Right forelimb (tissue), 1 donor: Measurements from ENCODE around the gene KRT75.

Experiments used
- DNase-seq: peaks from one replicate; pipeline ENCODE4 v3.0.0-alpha.2; 2018

Gene KRT75

DNA sequence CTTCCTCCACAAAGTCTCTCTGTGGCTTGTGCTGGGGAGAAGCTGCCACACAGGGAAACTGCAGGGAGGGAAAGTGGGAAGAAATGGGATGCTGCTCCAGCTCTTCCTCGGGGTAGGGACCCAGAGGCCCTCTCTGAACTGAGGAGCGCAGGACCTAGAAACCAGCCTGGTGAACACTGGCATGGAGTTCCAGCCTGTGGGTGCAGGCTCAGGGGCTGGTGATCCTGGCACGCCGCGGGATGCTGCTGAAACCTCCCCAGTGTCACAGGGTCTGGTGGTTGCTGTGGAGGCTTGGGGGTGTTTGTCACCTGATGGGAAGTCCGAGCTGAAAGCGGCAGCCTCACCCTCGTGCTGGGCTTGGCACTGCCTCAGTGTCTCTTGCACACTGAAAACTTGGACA is 5.2 kb upstream of the KRT75 start:
- no peak for DNase-seq

DNA sequence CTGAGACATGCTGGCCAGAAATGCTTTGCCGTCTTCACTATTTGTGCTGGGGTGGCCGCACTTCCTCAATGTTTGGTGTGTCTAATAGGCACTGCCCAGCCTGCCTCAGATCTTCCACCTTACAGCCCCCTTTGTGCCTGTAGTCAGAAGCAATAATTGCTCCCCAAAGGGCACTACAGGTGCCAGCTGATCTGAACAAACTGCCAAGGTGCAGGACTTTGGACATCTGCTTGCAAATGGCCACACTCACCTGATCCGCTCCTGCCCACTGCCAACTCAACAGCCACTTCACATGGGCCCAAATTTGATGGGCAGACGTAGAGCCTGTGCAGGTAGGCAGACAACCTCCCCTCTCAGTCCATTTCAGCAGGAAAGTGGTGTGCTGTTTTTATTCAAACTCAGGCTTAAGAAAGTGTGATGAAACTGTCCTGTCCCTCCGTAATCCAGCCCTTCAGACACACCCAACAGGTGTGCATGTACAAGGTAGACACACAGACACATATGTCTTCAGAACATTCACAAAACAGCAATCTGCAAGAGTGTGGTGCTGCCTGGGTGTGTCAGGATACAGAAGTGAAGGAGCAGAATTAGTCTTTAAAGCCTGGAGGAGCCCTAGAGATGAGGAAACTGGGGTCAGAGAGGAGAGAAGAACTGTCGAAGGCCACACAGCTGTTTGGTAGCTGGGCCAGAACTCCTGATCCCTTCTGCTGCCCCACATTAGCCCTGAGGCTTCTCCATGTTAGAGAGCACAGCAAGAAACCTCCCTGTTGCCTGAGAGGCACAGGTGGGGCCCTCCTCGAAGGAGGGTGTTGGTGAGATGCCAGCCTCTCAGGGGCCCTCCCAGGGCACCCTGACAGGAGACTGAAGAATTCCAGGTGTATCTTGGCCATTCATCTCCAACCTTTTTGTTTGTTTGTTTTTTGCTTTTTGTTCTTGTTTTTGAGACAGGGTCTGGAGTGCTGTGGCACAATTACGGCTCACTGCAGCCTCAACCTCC is 4.4 kb upstream of the KRT75 start:
- no peak for DNase-seq

DNA sequence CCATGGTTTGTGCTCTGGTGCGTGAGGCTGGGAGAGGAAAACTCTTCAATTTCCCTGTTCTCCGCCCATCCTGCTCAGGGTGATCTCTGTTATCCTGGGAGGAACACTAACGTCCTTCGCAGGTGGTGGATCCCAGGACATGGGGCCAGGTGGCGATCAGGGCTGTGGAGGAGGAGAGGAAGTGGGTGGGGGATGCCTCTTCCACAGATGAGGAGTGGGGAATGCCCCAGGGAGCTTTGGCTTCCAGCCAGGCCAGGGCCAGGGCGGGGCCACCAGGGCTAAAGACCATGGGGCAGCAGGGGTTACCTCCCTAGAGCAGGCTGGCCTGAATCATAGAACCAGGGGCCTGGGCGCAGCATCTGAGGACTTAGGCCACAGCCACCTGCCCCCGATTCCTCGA is 3.3 kb upstream of the KRT75 start:
- DNase-seq: no peak

DNA sequence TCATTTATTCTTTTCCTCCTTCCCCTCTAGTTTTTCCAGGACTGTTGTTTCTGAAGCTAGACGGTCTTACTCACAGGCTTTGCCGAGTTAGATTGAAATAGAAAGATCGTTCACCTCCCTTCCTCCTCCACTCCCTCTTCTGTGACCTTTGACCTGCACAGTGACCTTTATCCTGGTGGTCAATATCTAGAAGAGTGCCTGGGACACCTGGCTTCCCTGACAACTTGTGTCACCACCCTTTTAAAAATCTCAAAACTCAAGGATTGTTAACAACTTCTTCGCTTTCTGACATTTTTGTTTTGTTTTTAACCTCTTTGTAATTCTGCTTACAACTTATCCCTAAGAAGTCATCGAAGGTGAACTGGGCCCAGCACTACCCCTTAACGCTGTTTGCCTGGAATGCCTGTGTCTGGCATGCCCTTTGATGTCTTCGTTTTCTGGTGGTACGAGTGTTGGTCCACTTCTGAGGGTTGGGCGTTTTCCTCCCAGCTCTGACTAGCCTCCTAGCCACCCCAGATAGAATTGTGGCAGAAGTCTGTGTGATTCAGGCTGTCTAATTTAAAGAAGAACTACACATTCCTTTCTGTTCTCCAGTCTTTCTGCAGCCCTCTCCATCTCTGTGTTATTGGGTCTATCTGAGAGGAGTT is 2.8 kb upstream of the KRT75 start:
- no peak for DNase-seq

DNA sequence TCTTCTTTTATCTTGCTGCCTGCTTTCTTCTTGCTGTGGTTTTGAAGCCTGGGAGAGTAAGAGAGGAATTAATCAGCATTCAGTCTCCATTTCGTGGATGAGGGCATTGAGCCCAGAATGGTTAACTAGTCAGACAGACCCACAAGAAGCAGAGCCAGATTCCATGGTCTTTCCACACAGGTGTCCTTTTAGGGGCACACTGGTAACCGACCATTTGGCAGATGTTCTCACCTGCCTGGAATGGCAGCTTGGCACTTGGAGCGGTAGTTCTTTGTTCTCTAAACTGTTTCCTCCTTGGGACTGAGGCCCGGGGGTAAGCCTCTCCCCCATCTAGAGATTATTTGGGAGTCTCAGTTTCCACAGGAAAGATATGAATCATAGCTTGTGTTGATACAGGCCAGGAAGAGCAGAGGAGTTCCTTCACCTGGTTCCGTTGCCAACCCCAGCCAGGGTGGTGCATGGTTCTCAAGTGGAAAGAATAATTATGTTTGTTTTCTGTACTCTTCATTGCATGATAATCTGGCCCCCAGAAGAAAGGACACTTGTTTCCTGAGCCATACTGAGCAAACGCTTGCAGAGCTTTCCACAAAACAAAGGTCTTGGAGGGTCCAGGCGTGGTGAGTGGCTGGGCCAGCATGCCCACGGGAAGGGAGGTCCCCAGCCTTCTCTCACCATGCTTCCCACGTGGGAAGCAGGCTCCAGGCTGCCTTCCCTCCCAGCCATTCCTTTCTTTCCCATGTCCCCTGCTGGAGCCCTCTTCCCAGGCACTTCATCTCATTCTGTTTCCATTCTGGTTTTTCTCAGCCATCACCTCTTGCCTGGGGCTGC is 2.0 kb upstream of the KRT75 start:
- no peak for DNase-seq

DNA sequence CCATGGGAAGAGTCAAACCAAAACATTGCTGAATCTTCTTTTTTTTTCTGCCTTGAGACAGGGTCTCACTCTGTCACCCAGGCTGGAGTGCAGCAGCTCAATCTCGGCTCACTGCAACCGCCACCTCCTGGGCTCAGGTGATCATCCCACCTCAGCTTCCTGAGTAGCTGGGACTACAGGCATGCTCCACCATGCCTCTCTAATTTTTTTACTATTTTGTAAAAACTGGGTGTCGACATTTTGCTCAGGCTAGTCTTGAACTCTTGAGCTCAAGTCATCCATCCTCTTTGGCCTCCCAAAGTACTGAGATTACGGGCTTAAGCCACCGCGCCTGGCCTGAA is 1.5 kb upstream of the KRT75 start:
- no peak for DNase-seq

DNA sequence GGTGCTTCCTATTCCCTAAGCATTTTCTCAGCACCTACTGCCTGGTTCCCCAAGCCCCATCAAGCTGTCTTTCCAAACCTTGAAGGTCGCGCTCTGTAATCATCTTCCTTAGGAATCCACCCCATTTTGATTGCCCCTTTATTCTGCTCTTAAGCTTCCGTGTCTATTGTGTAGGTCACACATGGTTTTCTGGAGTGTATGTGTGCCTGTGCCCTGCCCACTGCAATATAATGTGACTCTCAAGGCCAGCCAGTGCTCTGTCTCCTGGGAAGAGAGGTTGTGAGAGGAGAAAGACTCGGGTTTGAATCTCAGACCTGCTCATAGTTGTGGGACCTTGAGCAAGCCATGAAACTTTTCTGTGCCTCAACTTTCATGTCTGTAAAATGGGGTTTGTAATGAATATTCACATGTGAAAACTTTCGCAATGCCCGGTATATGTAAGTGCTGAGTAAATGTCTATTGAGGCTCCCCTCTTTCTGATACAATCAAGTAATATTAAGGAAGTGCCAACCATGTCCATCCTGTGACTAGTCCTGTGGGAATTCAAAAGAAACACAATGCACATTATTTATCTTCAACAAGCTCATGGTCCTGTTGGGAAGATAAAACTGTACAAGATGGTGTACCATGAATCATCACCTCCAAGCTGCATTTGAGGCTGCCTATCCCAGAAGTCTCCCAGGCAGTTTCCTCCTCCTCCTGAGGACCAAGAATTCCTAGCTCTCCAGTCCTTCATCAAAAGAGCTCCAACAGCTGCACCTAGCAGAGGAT is 774 bp upstream of the KRT75 start:
- DNase-seq: no peak

DNA sequence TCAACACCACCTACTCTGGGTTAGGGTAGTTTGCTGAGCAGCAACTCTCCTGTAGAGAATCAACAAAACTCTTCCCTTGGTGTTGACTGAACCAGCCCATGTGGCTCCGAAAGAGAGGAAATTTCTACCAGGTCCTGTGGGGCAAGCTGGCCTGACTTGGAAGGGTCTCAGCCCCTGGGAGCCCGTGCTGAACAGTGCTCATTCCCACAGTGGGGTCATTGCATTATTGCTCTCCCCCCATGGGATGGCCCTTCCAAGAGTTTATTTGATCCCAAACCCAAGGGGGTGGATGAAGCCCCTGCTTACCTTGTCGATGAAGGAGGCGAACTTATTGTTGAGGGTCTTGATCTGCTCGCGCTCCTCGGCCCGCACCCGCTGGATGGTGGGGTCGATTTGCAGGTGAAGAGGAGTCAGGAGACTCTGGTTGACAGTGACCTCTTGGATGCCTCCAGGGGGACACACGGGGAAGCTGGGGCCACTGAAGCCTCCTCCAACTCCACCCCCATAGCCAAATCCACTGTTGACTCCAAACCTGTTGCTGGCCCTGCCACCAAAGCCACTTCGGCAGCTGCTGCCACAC is 580 bp downstream of the KRT75 start:
- no peak for DNase-seq

DNA sequence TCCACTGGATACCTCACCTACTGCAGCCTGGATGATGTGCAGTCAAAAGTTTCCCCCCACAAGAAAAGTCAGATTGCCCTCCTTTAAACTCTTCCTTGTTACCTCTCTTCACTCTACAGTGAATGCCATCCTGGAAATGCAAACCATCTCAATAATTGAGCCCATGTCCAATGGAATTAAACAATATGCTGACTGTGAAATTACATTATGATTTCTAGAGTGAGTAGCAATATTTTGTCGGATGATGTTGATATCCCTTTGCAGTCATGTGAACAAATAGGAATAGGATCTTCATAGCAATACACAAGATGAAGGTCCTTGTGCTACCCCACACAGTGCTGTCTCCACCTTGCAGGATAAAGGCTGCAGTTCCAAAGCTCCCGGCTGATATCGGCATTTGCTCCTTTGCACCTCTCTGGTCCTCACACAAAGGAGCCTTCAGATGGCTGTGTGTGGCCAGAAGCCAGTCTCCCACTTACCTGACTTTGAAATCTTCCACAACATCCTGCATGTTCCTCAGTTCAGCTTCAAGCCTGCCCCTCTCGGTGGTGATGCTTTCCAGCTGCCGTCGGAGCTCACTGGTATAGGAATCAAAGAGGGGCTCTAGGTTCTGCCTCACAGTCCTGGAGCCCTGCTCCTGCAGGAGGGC is 1.5 kb downstream of the KRT75 start:
- no peak for DNase-seq

DNA sequence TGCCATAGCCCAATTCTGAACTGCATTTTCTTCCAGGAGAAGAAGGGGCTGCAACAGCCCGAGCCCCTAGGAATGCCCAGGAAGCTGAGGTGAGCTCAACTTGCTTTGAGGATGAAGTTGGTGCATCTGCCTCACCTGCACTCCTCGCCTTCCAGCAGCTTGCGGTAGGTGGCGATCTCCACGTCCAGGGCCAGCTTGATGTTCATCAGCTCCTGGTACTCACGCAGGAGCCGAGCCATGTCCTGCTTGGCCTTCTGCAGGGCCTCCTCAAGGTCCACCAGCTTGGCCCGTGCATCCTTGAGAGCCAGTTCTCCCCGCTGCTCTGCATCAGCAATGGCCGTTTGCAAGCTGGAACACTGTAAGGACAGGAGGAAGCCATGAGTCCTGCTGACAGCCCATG is 6.0 kb downstream of the KRT75 start:
- no peak for DNase-seq

DNA sequence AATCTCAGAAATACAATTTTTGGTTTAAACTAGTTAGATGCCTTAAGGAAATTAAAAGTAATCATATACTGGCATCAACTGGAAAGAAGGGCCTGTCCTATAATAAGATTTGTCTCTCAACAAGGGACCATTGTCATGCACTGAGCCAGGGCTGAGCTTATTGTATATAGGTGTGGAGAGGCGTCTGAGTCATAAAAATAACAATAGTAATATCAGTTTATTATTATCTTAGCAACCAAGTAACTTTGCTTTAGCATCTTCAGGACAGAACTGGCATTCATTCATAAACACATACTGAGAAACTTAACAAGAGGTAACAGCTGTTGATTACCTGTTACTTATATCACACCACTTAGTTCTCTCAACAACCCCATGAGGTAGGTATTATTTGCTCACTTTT is 7.1 kb downstream of the KRT75 start:
- no peak for DNase-seq

DNA sequence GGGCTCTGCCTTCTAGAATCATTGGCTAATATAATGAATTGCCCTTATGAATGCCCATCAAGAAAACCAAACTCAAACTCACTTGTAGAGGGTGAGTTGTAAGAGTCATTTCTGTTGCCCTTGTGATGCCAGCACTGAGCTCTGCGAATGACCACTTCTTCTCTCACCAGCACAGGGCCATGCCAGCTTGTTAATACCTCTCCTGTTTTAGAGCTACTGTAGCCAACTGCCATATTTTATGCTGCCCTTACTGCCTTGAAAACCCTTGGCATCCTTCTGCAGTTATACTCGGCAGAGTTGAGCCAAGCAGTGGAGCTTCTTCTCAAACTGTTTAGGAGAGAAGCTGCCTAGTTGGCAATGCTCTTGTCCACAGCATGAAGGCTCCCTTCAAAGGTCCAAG is 8.1 kb downstream of the KRT75 start:
- no peak for DNase-seq

DNA sequence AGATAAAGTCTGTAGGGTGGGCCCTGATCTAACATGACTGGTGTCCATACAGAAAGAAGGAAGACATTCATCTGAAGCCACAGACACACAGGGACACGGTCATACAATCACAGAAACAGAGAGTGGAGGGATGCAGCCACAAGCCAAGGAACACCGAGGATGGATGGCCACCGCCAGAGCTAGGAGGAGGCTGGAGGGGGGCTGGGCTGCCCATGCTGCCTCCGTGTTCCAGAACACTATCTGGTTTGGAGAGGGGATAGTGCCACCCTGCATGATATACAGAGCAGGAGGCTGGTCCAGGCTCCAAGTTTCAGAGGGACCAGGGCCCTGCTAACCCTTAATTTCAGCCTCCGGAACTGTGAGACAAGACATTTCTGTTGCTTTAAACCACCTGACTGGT is 8.7 kb downstream of the KRT75 start:
- DNase-seq: no peak

DNA sequence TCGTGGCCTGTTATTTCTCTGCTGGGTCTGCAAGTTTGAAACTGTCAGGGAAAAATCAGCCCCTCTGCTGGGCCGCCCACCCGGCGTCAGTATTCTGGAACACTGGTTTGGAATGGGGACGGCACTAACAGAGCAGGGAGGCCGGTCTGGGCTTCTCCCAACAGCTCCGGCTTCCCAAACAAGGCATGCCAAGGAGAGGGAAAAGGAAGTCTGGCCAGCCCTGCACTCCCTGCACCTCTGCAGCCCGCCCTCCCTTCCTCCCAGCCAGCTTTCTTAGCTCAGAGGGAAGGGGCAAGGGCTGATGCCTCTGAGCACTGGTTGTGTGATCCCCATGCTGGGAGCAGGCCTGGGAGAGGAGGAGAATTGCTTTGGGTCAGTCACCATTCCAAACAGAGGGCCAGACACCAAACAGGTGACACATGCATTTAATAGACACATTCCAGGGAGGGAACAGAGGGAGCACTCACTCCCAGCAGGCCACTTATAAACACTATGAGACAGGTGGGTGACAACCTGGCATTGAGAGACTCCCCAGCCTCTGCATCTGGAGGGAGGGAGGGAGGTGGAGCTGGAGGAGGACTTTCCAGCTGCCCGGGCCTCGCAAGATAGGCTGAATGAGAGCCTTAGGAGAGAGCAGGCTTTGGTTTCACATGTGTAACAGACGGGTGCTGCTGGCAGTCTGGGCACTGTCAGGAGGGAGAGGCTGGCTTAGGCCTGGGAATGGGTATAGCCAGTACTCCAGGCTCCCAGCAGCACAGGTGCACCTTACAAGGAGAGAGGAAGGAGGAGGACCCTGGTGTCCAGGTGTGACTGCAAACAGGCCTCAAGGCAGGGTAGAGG is 10.3 kb downstream of the KRT75 start:
- peak; percentile 58 for DNase-seq

DNA sequence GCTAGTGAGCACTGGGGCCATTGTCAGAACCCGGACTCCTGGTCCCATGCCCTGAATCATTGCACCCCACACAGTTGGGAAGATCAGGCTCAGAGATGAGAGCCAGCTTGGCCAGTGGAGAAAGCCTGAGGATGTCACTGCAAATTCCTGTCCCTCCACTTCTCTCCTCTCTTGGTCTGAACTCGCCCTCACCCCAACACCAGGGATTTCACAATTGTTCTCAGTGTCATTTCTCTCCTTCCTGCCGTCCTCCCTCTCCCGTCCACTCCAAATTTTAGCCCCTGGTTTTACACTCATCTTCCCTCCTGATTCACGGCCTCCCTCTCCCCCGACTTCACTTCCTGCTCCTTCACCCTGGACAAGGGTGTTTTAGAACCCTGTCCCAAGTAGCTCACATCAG is 11.1 kb downstream of the KRT75 start:
- DNase-seq: no peak

DNA sequence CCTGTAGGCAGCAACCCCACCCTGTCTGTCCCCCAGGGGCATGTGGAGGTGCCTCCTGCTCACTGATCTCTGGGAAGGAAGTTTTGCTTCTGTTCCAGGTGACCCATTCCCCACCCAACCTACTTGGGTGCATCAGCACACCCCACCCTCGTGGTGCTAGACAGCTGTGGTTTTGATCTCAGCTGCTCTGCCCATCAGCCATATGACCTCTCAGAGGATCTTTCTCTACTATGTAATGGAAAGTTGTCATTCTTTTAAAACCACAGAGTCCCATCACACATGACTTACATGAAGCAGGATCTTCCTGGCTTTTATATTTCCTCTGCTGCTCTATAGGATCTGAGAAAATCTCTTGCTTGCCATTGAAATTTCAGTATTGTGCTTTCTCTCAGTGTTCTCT is 14.5 kb downstream of the KRT75 start:
- no peak for DNase-seq

DNA sequence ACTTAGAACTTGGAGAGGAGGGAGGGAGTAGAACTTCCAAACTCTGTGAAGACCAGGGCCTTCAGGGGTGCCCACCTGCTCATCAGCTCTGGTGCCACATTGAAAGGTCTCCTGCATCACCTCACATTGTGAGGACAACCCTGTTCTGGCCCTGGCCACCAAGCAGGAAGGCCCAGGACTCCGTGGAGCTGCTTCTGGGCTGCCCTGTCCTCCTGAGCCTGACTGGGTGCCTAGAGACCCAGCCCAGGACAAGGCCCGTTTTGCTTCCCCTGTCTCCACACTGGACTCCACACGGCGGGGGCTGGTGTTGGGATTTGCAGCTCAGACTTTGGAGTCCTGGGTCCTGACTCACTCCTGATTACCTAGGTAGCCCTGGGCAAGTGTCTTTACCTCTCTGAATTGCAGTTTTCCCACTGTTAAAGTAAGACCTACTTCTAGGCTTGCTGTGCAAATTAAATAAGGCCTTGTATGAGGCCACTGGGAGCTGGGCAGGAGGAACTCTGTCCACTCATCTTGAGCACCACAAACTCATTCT is 15.5 kb downstream of the KRT75 start:
- no peak for DNase-seq

DNA sequence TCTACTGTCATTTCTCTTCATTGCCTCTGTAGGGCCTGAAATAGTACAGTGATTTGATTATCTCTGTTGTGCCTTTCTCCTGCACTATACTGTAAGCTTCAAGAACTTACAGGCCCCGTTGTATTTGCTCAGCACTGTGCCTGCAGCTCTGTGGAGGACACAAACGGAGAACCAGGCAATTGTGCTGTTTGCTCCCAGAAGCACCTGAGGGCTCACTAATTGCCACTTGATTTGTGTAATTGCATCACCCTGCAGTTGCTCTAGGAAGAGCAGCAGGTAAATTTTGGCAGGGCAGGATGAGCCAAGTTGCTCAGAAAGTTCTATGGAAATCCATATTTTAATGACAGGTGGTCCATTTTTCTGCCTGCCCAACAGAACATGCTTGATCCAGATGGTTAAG is 16.4 kb downstream of the KRT75 start:
- DNase-seq: no peak

DNA sequence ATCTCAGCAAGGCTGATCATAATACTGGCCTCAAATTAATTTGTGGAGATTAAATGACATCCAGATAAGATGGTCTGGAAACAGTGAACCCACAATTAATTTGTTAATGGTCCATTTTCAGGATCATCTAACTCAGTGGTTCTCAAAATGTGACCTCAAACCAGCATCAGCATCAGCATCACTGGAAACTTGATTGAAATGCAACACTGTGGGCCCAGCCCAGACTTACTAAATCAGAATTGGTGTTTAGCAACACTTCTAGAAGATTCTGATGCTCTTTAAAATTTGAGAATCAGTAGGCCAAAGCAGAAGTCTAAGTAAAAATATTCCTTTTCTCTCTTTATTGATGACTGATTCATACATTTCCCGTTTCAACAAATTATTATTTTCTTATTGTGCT is 17.4 kb downstream of the KRT75 start:
- no peak for DNase-seq

DNA sequence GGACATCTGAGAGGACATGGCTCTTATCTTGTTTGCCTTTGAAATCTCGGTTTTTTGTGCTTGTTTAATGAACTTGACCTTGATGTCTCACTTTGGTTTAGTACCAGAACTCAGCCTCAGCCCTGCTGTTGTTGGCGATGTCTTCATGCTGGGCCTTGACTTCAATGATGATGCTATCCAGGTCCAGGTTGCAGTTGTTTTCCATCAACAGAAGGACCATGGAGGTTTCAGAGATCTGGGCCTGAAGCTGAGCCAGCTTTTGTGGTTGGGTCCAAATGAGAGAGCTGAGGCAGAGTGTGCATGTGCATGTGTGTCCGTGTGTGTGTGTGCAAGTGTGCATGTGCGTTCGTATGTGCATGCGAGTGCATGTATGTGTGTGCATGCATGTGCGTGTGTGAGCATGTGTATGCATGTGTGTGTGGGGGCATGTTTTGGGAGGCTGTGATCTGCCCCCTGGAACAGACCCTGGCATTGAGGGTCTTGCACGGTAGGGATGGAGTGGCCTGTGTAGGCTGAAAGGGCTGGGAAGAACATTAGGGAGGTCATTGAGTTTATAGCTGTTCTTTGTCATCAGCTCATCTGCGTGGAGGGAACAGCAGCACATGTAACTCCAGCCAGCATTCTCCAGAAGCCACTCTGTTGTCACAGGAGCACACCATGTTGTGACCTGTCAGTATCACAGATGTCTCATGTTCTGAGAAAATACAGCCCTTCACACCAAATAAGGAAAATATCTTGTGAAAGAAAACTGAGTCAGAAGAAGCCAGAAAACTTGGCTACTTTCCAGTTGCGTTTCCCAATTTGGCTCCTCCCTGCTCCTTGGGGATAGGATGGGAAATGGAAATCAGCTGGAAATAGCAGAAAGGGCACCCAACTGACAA is 18.1 kb downstream of the KRT75 start:
- DNase-seq: no peak
